ENCODE measurements around the gene DDIT4.
A peak's percentile ranks its signal among the peaks of the same experiment; 100 is the strongest.
"Not testable (repeated sequence)": the region's sequence is repeated elsewhere in the genome, so short reads cannot be mapped to it uniquely, and the experiment has no call there.

DDIT4 gene

DNA sequence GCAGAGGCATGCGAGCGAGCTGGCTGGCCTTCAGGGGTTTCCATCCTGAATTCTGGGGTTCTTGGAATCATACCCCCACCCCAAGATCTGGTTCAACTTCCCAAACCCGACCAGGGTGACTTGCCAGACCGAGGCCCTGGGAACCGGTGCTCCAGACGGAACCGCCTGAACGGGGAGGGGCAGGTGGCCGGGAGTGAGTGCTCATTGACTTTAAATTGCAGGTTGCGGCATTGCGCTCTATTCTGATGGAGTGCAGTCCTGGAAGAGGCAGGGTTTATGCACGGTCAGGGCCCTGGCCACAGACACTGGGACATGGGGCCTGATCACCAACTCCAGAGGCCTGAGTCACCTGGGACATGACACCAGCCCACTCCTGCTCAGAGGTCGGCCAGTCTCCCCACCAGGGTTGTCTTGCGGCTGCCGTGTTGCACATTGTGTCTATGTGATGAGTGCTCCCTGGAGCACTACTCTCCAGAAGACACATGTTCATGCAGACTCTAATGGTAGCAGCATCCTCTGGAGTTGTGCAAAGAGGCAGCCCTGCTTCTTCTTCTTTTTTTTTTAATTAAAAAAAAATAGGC, 5.8 kb upstream of the DDIT4 start:
- Histone ChIP-seq H3K36me3 (ENCODE audit: insufficient read depth) (no peaks in the 10 kb centered on the region), H3K4me3 (IDR thresholded peaks at IDR 0.05; ENCODE audit: insufficient read depth, low read depth, low read length) (no peak overlapping the region), H3K27me3 (ENCODE audit: insufficient read depth, low read depth) (no peaks in the 10 kb centered on the region), H3K79me2 (ENCODE audit: insufficient read depth, low read depth) (no peaks in the 10 kb centered on the region), H3K4me2 (no peak overlapping the region), H3K27ac (no peak overlapping the region), H4K20me1 (ENCODE audit: insufficient read depth) (no peaks in the 10 kb centered on the region), H3K9ac (no peak overlapping the region), H2AFZ (ENCODE audit: low read depth) (no peak overlapping the region), H3K4me1 (ENCODE audit: low read depth, poor library complexity, severe bottlenecking) (peaks cover 54% of the 10 kb centered on the region)
- TF ChIP-seq, protein P1, sequence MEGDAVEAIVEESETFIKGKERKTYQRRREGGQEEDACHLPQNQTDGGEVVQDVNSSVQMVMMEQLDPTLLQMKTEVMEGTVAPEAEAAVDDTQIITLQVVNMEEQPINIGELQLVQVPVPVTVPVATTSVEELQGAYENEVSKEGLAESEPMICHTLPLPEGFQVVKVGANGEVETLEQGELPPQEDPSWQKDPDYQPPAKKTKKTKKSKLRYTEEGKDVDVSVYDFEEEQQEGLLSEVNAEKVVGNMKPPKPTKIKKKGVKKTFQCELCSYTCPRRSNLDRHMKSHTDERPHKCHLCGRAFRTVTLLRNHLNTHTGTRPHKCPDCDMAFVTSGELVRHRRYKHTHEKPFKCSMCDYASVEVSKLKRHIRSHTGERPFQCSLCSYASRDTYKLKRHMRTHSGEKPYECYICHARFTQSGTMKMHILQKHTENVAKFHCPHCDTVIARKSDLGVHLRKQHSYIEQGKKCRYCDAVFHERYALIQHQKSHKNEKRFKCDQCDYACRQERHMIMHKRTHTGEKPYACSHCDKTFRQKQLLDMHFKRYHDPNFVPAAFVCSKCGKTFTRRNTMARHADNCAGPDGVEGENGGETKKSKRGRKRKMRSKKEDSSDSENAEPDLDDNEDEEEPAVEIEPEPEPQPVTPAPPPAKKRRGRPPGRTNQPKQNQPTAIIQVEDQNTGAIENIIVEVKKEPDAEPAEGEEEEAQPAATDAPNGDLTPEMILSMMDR (conservative IDR thresholded peaks at IDR 0.05; ENCODE audit: low read depth, low read length): no peak

DNA sequence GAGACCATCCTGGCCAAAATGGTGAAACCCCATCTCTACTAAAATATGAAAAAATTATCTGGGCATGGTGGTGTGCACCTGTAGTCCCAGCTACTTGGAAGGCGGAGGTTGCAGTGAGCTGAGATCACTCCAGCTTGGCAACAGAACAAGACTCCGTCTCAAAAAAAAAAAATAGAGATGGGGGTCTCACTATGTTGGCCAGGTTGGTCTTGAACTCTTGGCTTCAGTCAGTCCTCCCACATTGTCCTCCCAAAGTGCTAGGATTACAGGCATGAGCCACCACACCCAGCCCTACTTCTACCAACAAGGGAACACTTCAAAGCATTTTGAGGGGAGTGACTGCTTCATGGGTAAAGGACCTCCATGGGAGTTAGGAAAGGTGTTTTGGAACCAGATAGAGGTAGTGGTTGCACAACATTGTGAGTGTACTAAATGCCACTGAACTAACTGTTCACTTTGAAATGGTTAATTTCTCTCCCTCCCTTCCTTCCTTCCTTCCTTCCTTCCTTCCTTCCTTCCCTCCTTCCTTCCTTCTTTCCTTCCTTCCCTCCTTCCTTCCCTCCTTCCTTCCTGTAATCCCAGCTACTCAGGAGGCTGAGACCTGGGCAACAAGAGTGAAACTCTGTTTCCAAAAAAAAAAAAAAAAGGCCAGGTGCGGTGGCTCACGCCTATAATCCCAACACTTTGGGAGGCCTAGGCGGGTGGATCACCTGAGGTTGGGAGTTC, 5.1 kb upstream of the DDIT4 start:
- not testable (repeated sequence) for H4K20me1 ChIP-seq (ENCODE audit: insufficient read depth); H3K9ac ChIP-seq; H3K79me2 ChIP-seq (ENCODE audit: insufficient read depth, low read depth); H3K27me3 ChIP-seq (ENCODE audit: insufficient read depth, low read depth); H3K27ac ChIP-seq; H3K36me3 ChIP-seq (ENCODE audit: insufficient read depth); H3K4me2 ChIP-seq; H2AFZ ChIP-seq (ENCODE audit: low read depth); H3K4me3 ChIP-seq (IDR thresholded peaks at IDR 0.05; ENCODE audit: insufficient read depth, low read depth, low read length)
- H3K4me1 ChIP-seq (ENCODE audit: low read depth, poor library complexity, severe bottlenecking): peaks cover 48% of the 10 kb centered on the region

DNA sequence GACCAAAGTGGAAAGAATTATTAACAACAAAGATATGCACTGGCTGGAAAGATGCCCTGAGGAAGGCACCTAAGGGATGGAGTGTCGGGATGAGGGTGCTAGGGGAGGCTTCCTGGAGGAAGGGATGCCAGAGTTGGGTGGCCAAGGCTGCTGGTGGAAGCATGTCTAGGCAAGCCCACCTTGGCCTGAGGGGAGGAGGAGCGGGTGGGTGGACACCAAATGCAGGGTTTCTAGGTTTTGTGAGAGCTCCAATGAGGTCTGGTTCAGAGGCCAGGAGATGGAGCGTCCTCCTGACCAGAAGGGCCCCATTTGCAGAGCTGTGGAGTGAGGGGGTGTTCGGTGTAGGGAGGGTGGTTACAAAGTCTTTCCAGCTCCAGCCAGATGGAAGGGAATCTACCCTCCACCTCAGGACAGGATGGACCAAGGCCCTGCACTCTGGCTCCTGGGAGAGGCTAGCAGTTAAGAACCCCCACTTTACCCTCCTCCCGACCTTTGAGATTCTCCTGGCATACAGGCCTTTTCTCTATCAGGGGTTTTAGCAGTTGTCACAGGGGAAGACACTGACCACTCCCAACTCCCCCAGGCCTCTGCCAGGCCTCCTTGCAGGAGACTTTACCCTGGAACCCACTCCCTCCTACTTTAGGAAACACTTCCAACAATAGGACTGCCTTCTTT, 3.0 kb upstream of the DDIT4 start:
- Histone ChIP-seq H3K4me3 (IDR thresholded peaks at IDR 0.05; ENCODE audit: insufficient read depth, low read depth, low read length) (no peak overlapping the region), H3K9ac (no peak overlapping the region), H3K4me2 (no peak overlapping the region), H3K27ac (no peak overlapping the region), H3K79me2 (ENCODE audit: insufficient read depth, low read depth) (peaks cover 20% of the 10 kb centered on the region), H3K4me1 (ENCODE audit: low read depth, poor library complexity, severe bottlenecking) (peaks cover 36% of the 10 kb centered on the region), H4K20me1 (ENCODE audit: insufficient read depth) (no peaks in the 10 kb centered on the region), H3K36me3 (ENCODE audit: insufficient read depth) (no peaks in the 10 kb centered on the region), H2AFZ (ENCODE audit: low read depth) (no peak overlapping the region), H3K27me3 (ENCODE audit: insufficient read depth, low read depth) (no peaks in the 10 kb centered on the region)
- TF ChIP-seq, protein P1 (conservative IDR thresholded peaks at IDR 0.05; ENCODE audit: low read depth, low read length): no peak

DNA sequence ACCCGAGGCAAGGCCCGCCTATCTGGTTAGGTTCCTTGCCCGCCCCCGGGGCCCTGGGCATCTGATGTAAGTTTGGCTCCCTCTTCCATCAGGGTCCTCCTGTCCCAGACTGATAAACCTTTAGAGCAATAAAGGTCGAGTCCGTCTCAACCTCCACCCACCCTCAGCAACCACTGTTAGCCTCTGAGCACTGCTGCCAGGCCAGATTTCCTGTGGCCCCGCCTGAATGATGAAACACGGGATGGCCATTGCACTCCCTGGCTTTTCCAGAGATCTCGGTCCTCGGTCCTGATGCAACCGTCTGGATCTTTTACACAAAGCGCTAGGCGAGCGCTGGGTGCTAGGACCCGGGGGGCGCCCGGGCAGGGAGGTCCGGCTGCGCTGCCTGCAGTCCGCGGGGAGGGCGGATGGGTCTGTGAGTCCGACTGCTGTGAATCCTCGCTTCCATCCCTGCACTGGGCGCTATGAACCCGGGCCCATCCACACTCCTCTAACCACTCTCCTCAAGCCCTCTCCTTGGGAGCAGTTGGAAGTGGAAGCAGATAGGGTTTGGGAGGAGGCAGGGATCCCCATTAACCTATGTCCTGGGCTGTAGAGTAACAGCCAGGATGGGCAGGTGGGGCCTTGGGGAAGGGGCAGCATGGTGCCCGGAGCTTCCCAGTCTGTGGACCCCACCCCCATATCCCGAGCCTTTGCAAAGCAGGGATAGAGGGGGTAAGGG, 875 bp upstream of the DDIT4 start:
- peak overlapping the region; percentile 94 for H2AFZ ChIP-seq (ENCODE audit: low read depth)

More for the DNA sequence above, 875 bp upstream of the DDIT4 start:
- TF ChIP-seq, protein P1 (conservative IDR thresholded peaks at IDR 0.05; ENCODE audit: low read depth, low read length): no peak
- H3K4me2 ChIP-seq: peak overlapping the region; percentile 100
- H3K27me3 ChIP-seq (ENCODE audit: insufficient read depth, low read depth): no peaks in the 10 kb centered on the region
- no peaks in the 10 kb centered on the region for H4K20me1 ChIP-seq (ENCODE audit: insufficient read depth)
- no peaks in the 10 kb centered on the region for H3K36me3 ChIP-seq (ENCODE audit: insufficient read depth)
- no peak overlapping the region for H3K4me3 ChIP-seq (IDR thresholded peaks at IDR 0.05; ENCODE audit: insufficient read depth, low read depth, low read length)
- H3K27ac ChIP-seq: peak overlapping the region; percentile 53
- H3K9ac ChIP-seq: peak overlapping the region; percentile 41
- peaks cover 42% of the 10 kb centered on the region for H3K4me1 ChIP-seq (ENCODE audit: low read depth, poor library complexity, severe bottlenecking)
- peaks cover 20% of the 10 kb centered on the region for H3K79me2 ChIP-seq (ENCODE audit: insufficient read depth, low read depth)
